Progenitor cell of endocrine pancreas (in vitro differentiated cells): ENCODE measurements around the gene CCNQ. TPM values are rescaled to one million over a fixed set of nuclear protein-coding genes. Genes with fewer than 3 reads are reported as not detected.

Experiments
- DNase-seq: peaks from one replicate; pipeline ENCODE4 v3.0.0; 2021; ENCODE audit warnings: low spot score; ENCODE audit not compliant: unreplicated experiment
- H3K27ac Mint-ChIP-seq: 2 replicates; pipeline ENCODE4 v1.8.0; 2021; ENCODE audit warnings: mild to moderate bottlenecking, moderate library complexity, mixed read lengths
- H3K27me3 Mint-ChIP-seq: 2 replicates; pipeline ENCODE4 v1.8.0; 2021; ENCODE audit warnings: mixed read lengths
- H3K36me3 Mint-ChIP-seq: 2 replicates; pipeline ENCODE4 v1.8.0; 2022; ENCODE audit warnings: mixed read lengths; ENCODE audit not compliant: insufficient read depth
- H3K4me1 Mint-ChIP-seq: 2 replicates; pipeline ENCODE4 v1.8.0; 2021; ENCODE audit warnings: low read depth, mixed read lengths
- H3K4me3 Mint-ChIP-seq: 2 replicates; pipeline ENCODE4 v1.8.0; 2021; ENCODE audit warnings: low read depth, mild to moderate bottlenecking, moderate library complexity, mixed read lengths
- H3K9me3 Mint-ChIP-seq: 2 replicates; pipeline ENCODE4 v1.8.0; 2021; ENCODE audit warnings: low read depth, mixed read lengths
- total RNA-seq: library from RNA; stranded (reverse); gene quantifications from 2 replicates; pipeline ENCODE4 v1.2.1, GENCODE V29; 2021
- TF ChIP-seq, protein P1 (sequence below): fragments of 200-600 bp; sonication (generic); IDR thresholded peaks from one replicate; pipeline ENCODE4 v1.5.0; 2021; ENCODE audit warnings: antibody characterized with exemption, mild to moderate bottlenecking; ENCODE audit not compliant: unreplicated experiment

The CCNQ gene
- total RNA-seq, 1 donor from 2014 or later = 19.2 TPM

DNA sequence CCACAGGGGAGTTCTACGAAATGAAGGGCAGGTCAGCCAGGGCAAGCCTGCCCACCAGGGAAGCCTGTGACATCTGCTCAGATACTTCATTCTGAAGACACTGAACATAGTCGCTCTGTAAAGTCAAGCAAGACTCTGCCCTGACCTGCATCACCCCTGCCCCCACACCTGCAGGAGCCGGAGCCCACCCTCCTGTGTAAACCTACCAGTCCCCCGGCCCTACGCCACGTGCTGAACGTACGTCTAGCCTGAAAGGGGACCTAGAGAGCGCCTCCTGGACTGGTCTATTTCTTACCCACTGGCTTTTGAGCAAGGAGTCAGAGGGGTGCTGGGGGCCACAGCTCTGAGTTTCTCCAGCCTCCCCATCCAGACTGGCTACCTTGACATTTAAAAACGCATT, 11.6 kb downstream of the CCNQ start:
- H3K4me3 Mint-ChIP-seq = no peak overlapping the region
- no peak overlapping the region for H3K27ac Mint-ChIP-seq
- TF ChIP-seq, protein P1, sequence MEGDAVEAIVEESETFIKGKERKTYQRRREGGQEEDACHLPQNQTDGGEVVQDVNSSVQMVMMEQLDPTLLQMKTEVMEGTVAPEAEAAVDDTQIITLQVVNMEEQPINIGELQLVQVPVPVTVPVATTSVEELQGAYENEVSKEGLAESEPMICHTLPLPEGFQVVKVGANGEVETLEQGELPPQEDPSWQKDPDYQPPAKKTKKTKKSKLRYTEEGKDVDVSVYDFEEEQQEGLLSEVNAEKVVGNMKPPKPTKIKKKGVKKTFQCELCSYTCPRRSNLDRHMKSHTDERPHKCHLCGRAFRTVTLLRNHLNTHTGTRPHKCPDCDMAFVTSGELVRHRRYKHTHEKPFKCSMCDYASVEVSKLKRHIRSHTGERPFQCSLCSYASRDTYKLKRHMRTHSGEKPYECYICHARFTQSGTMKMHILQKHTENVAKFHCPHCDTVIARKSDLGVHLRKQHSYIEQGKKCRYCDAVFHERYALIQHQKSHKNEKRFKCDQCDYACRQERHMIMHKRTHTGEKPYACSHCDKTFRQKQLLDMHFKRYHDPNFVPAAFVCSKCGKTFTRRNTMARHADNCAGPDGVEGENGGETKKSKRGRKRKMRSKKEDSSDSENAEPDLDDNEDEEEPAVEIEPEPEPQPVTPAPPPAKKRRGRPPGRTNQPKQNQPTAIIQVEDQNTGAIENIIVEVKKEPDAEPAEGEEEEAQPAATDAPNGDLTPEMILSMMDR = no peak
- H3K36me3 Mint-ChIP-seq = peaks cover 13% of the 10 kb centered on the region
- peaks cover 13% of the 10 kb centered on the region for H3K9me3 Mint-ChIP-seq
- DNase-seq = no peak
- no peaks in the 10 kb centered on the region for H3K27me3 Mint-ChIP-seq
- peaks cover 3% of the 10 kb centered on the region for H3K4me1 Mint-ChIP-seq

DNA sequence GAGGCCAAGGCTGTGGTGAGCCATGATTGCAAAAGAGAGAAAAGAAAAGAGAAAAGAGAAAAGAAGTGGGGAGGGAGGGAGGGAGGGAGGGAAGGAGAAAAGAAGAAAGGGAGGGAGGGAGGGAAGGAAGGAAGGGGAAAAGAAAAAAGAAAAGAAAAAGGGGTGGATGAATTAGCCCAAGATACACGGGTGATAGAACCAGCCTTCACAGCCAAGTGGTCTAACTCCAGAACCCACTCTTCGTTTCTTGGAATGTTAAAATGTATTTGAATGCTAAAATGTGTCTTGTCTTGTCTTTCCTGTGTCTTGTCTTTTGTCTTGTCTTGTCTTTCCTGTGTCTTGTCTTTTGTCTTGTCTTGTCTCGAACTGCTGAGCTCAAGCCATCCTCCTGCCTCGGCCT, 13.1 kb downstream of the CCNQ start:
- Mint-ChIP-seq H3K9me3 (peaks cover 13% of the 10 kb centered on the region), H3K27me3 (no peaks in the 10 kb centered on the region)
- TF ChIP-seq, protein P1 = no peak

DNA sequence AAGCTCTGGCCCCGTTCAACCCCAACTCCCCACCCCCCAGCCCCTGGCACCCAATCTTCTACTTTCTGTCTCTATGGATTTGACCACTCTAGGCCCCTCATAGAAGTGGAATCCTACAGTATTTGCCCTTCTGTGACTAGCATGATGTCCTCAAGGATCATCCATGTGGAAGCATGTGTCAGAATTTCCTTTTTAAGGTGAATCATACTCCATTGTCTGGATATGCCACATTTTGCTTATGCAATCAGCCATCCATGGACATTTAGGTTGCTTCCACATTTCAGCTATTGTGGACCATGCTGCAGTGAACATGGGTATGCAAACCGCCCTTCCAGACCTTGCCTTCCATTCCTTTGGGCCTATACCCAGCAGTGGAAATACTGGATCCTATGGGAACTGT, 15.5 kb downstream of the CCNQ start:
- no peak for DNase-seq
- no peak overlapping the region for H3K4me3 Mint-ChIP-seq
- peaks cover 10% of the 10 kb centered on the region for H3K36me3 Mint-ChIP-seq
- no peak overlapping the region for H3K27ac Mint-ChIP-seq
- H3K4me1 Mint-ChIP-seq = peaks cover 3% of the 10 kb centered on the region
- H3K9me3 Mint-ChIP-seq = peaks cover 18% of the 10 kb centered on the region
- peaks cover 10% of the 10 kb centered on the region for H3K27me3 Mint-ChIP-seq
- TF ChIP-seq, protein P1 = no peak

More for the DNA sequence above, 13.1 kb downstream of the CCNQ start:
- no peak for DNase-seq
- Mint-ChIP-seq H3K27ac (no peak overlapping the region), H3K4me3 (no peak overlapping the region), H3K36me3 (peaks cover 10% of the 10 kb centered on the region), H3K4me1 (peaks cover 3% of the 10 kb centered on the region)

DNA sequence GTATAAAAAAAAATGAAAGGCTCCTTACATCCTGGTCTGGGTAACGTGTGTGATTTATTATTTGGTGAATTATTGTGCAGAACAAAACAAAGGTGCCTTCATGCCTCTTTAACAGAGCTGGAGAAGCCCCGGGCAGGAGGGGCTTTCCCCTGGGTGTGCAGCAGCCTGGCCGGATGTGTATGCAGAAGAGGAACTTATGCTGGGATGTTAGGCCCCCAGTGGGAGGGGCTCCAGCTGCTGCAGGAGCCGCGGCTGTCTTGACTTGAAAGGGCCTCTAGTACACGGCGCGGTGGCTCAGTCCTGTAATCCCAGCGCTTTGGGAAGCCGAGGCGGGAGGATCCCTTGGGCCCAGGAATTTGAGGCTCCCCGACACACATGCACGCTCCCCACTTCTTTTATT, 16.0 kb downstream of the CCNQ start:
- Mint-ChIP-seq H3K27ac (no peak overlapping the region), H3K4me3 (no peak overlapping the region)
- no peak for DNase-seq

DNA sequence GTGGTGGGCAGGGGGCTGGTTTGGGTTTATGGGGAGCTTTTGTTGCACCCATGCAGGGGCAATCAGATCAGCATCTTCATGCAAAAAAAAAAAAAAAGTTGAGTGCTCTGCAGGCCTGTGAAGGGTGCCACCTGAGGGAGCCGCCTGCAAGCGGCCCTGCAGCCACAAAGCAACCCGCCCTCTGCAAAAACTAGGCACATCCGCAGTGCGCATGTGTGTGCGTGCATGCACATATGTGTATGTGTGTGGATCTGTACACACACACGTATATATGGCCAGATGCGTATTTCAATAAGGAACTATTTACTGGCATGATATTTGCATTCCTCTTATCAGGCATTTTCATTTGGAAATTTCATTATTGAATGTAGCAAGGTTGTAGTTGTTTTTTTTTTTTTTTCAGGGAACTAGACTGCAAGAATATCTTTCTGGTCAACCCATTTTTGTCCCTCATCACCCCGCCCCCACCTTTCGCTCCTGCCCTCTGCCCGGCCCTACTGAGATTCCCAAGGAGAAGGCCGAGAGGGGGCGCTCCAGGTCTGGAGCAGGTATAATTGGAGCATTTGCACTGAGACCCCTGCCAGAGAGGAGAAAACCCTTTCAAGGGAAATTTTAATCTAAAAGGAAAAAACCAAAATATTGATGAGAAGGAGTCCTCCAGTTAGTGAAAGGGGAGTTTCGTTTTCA, 18.1 kb downstream of the CCNQ start:
- Mint-ChIP-seq H3K27ac (no peak overlapping the region), H3K36me3 (no peaks in the 10 kb centered on the region), H3K4me3 (no peak overlapping the region), H3K4me1 (peaks cover 3% of the 10 kb centered on the region), H3K27me3 (peaks cover 10% of the 10 kb centered on the region), H3K9me3 (peaks cover 11% of the 10 kb centered on the region)
- no peak for DNase-seq
- TF ChIP-seq, protein P1 = peak; percentile 25

More for the DNA sequence above, 16.0 kb downstream of the CCNQ start:
- peaks cover 10% of the 10 kb centered on the region for H3K27me3 Mint-ChIP-seq
- H3K36me3 Mint-ChIP-seq = peaks cover 5% of the 10 kb centered on the region
- peaks cover 14% of the 10 kb centered on the region for H3K9me3 Mint-ChIP-seq
- H3K4me1 Mint-ChIP-seq = peaks cover 3% of the 10 kb centered on the region
- TF ChIP-seq, protein P1 = no peak
